SK-N-MC (cell line): ENCODE results near the gene ITGA2B.
"Not testable (repeated sequence)": the region's sequence is repeated elsewhere in the genome, so short reads cannot be mapped to it uniquely, and the experiment has no call there.

Experiments
- EZH2 ChIP-seq: fragments of 200-600 bp; sonication (generic); IDR thresholded peaks from one replicate; pipeline ENCODE4 v1.6.1; 2017; ENCODE audit warnings: antibody characterized with exemption
- FOXP2 ChIP-seq: optimal IDR thresholded peaks from 2 replicates; pipeline ENCODE3; 2011; ENCODE audit warnings: mild to moderate bottlenecking, moderate library complexity; ENCODE audit not compliant: insufficient read depth; ENCODE audit errors: extremely low read length, control extremely low read depth

- TF ChIP-seq FOXP2, EZH2: not testable (repeated sequence)
Measured at GRCh38 chr17:44365051-44365450, 24.4 kb downstream of the ITGA2B start.
